ENCODE data around the gene WBP2. TPM values are rescaled to one million over a fixed set of nuclear protein-coding genes. Genes with fewer than 3 reads are reported as not detected.

WBP2 gene
- total and polyA plus RNA-seq, 2 experiments from 2014 or later: 29.0 to 129 TPM

GRCh38 chr17:75845933-75846691 lies 9.0 kb downstream of the WBP2 start:
- Histone ChIP-seq H3K9me3 (ENCODE audit: low read depth) (no peaks in the 10 kb centered on the region), H2AFZ (no peak overlapping the region), H3K36me3 (replicated peaks; ENCODE audit: insufficient read depth, low read depth) (no peaks in the 10 kb centered on the region), H3K4me3 (no peak overlapping the region), H3K4me1 (ENCODE audit: insufficient read depth) (peaks cover 22% of the 10 kb centered on the region), H3K79me2 (peaks cover 2% of the 10 kb centered on the region), H3K9me2 (replicated peaks; ENCODE audit: insufficient read depth) (no peaks in the 10 kb centered on the region), H3K27me3 (no peaks in the 10 kb centered on the region), H3K4me2 (no peak overlapping the region), H3K27ac (peak overlapping the region; percentile 90), H4K20me1 (ENCODE audit: insufficient read depth, poor library complexity, severe bottlenecking) (no peaks in the 10 kb centered on the region)
- DNase-seq (ENCODE audit: low spot score): no peak
- TF ChIP-seq EZH2 (IDR thresholded peaks at IDR 0.05; ENCODE audit: borderline replicate concordance) (no peak), CTCF (IDR thresholded peaks at IDR 0.05; ENCODE audit: poor library complexity) (no peak), EZH2phosphoT487 (IDR thresholded peaks at IDR 0.05; ENCODE audit: low read depth, severe bottlenecking, unreplicated experiment) (no peak)
- 84% methylated on average over 20 of the region's 22 CpGs for WGBS (ENCODE audit: low lambda C conversion rate, missing lambda C conversion rate)

DNA sequence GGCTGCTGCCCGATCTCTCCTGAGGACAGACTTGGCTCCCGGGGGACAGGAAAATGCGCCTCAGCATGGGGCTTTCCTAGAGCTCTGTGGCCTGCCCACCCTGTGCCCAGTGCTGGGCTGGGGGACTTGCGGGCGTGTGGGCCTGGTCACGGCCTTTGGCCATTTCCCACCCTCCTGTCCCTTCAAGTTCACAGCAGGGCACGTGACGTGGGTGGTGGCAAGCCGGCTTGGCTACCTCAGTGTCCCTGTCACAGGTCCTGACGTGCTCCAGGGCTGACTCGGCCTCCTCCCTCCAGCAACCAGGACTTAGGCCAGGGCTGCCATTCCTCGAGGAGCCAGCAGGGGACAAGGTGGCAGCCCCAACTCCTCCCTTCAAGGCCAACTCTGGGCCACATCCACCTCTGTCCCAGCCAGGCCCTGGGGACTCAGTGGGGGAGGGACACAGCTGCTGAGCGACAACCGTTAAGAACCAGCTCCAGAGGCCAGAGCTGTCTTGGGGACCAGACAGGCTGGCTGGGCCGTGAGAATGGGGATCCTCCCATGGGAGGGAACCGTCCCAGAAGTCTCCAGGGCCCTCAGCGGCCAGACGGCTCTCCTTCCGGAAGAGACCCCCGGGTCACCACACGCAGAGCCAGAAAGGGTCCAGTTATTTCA lies 9.9 kb downstream of the WBP2 start:
- no peaks in the 10 kb centered on the region for H3K9me2 ChIP-seq (replicated peaks; ENCODE audit: insufficient read depth)
- no peak overlapping the region for H2AFZ ChIP-seq
- peak; percentile 85 for DNase-seq (ENCODE audit: low spot score)
- peak overlapping the region; percentile 28 for H3K4me2 ChIP-seq
- no peaks in the 10 kb centered on the region for H3K27me3 ChIP-seq
- no peaks in the 10 kb centered on the region for H3K79me2 ChIP-seq
- peaks cover 22% of the 10 kb centered on the region for H3K4me1 ChIP-seq (ENCODE audit: insufficient read depth)
- no peaks in the 10 kb centered on the region for H4K20me1 ChIP-seq (ENCODE audit: insufficient read depth, poor library complexity, severe bottlenecking)
- no peaks in the 10 kb centered on the region for H3K9me3 ChIP-seq (ENCODE audit: low read depth)
- peak overlapping the region; percentile 90 for H3K27ac ChIP-seq
- H3K36me3 ChIP-seq (replicated peaks; ENCODE audit: insufficient read depth, low read depth): no peaks in the 10 kb centered on the region
- 59% methylated on average over 21 of the region's 21 CpGs for WGBS (ENCODE audit: low lambda C conversion rate, missing lambda C conversion rate)
- H3K4me3 ChIP-seq: no peak overlapping the region
- TF ChIP-seq EZH2 (IDR thresholded peaks at IDR 0.05; ENCODE audit: borderline replicate concordance): no peak
- TF ChIP-seq CTCF (IDR thresholded peaks at IDR 0.05; ENCODE audit: poor library complexity): peak; percentile 48

GRCh38 chr17:75844530-75845057 lies 10.5 kb downstream of the WBP2 start:
- no peaks in the 10 kb centered on the region for H3K27me3 ChIP-seq
- no peaks in the 10 kb centered on the region for H3K9me2 ChIP-seq (replicated peaks; ENCODE audit: insufficient read depth)
- no peaks in the 10 kb centered on the region for H3K36me3 ChIP-seq (replicated peaks; ENCODE audit: insufficient read depth, low read depth)
- peaks cover 22% of the 10 kb centered on the region for H3K4me1 ChIP-seq (ENCODE audit: insufficient read depth)
- H4K20me1 ChIP-seq (ENCODE audit: insufficient read depth, poor library complexity, severe bottlenecking): no peaks in the 10 kb centered on the region
- no peak overlapping the region for H3K4me3 ChIP-seq
- WGBS (ENCODE audit: low lambda C conversion rate, missing lambda C conversion rate): 68% methylated on average over 13 of the region's 14 CpGs
- peak; percentile 78 for DNase-seq (ENCODE audit: low spot score)
- no peaks in the 10 kb centered on the region for H3K9me3 ChIP-seq (ENCODE audit: low read depth)
- no peaks in the 10 kb centered on the region for H3K79me2 ChIP-seq
- H3K4me2 ChIP-seq: peak overlapping the region; percentile 41
- TF ChIP-seq EZH2 (IDR thresholded peaks at IDR 0.05; ENCODE audit: borderline replicate concordance): no peak
- no peak overlapping the region for H2AFZ ChIP-seq
- peak overlapping the region; percentile 90 for H3K27ac ChIP-seq

Data from hepatocyte (in vitro differentiated cells).